GM23248 (cell line): ENCODE results near the gene MDP1.

ENCODE experiments used
- EZH2 ChIP-seq: fragments of 200-600 bp; sonication (generic); IDR thresholded peaks from 2 replicates; pipeline ENCODE4 v1.6.1; 2018; ENCODE audit warnings: antibody characterized with exemption, mild to moderate bottlenecking; ENCODE audit not compliant: insufficient read depth, poor library complexity, severe bottlenecking
- EZH2phosphoT487 ChIP-seq: fragments of 200-600 bp; sonication (generic); IDR thresholded peaks from 2 replicates; pipeline ENCODE4 v1.6.1; 2018; ENCODE audit warnings: antibody characterized with exemption, moderate library complexity, mild to moderate bottlenecking, low read depth; ENCODE audit not compliant: insufficient read depth

GRCh38 chr14:24224618-24225071 lies 8.8 kb upstream of the MDP1 start:
- TF ChIP-seq EZH2phosphoT487: 0 out of 2 replicates have a peak, but pooled peaks have one; percentile 75
- TF ChIP-seq EZH2: no peak
